ENCODE results near the gene RHOF. TPM values are rescaled to one million over a fixed set of nuclear protein-coding genes. Genes with fewer than 3 reads are reported as not detected.

RHOF gene, protein sequence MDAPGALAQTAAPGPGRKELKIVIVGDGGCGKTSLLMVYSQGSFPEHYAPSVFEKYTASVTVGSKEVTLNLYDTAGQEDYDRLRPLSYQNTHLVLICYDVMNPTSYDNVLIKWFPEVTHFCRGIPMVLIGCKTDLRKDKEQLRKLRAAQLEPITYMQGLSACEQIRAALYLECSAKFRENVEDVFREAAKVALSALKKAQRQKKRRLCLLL
- polyA plus RNA-seq (2011; rRNA removed) (5.3 TPM in 2 replicates), polyA minus RNA-seq (2011; rRNA and poly(A)+ RNA removed) (10.3 and 14.6 TPM in 2 replicates)

GRCh38 chr12:121793440-121793837 lies at the start of gene RHOF:
RHOF (minus strand) TSS chr12:121793688; CDS start chr12:121793633, 55 bp downstream.
- CTCF ChIA-PET: interaction anchor here (0.6 to 7.0 kb wide), 38 partner anchors 8 to 727 kb away, joined by 3 to 143 read pairs (median 9); partner anchors contain the start of genes PSMD9 and TMEM120B
- DNase-seq (ENCODE audit: low read depth, low spot score): no peak
- POLR2A ChIA-PET: interaction anchor here (0.6 to 4.4 kb wide), 7 partner anchors 9 to 257 kb away, joined by 3 to 52 read pairs (median 7); partner anchors contain the start of gene PSMD9
- peak within 1 kb of the TSS; percentile 89 for H3K27ac ChIP-seq (ENCODE audit: low read depth, low read length)
- H3K4me3 ChIP-seq (ENCODE audit: low read depth, low read length): peak within 1 kb of the TSS; percentile 65
- H3K9me3 ChIP-seq (ENCODE audit: control insufficient read depth, insufficient read depth, low read length): no peaks in the 10 kb centered on the region; the same call in 1 of the 2 replicates
- TF ChIP-seq CTCF (IDR thresholded peaks at IDR 0.05; ENCODE audit: low read depth, low read length): no peak
- no peaks in the 10 kb centered on the region for H3K27me3 ChIP-seq (ENCODE audit: control insufficient read depth, insufficient read depth, low read length)

GRCh38 chr12:121839993-121840761 lies 46.7 kb upstream of the RHOF start:
- DNase-seq (ENCODE audit: low read depth, low spot score): no peak
- peaks cover 4% of the 10 kb centered on the region; the same call in 1 of the 2 replicates for H3K9me3 ChIP-seq (ENCODE audit: control insufficient read depth, insufficient read depth, low read length)
- H3K4me3 ChIP-seq (ENCODE audit: low read depth, low read length): peak overlapping the region; percentile 75
- CTCF ChIA-PET: interaction anchor here (0.7 to 6.8 kb wide), 4 partner anchors 7 to 48 kb away, joined by 4 to 38 read pairs (median 6); partner anchors contain the start of genes PSMD9 and RHOF
- TF ChIP-seq CTCF (IDR thresholded peaks at IDR 0.05; ENCODE audit: low read depth, low read length): no peak
- no peaks in the 10 kb centered on the region for H3K27me3 ChIP-seq (ENCODE audit: control insufficient read depth, insufficient read depth, low read length)
- H3K27ac ChIP-seq (ENCODE audit: low read depth, low read length): no peak overlapping the region
- POLR2A ChIA-PET: no interaction called here

GRCh38 chr12:121839106-121839992 lies 45.9 kb upstream of the RHOF start:
- no peaks in the 10 kb centered on the region for H3K27me3 ChIP-seq (ENCODE audit: control insufficient read depth, insufficient read depth, low read length)
- DNase-seq (ENCODE audit: low read depth, low spot score): peak; percentile 95
- CTCF ChIA-PET: interaction anchor here (0.6 to 6.8 kb wide), 9 partner anchors 11 to 122 kb away, joined by 3 to 38 read pairs (median 5); partner anchors contain the start of gene RHOF
- POLR2A ChIA-PET: interaction anchor here (0.6 kb wide), 2 partner anchors 49 to 184 kb away, joined by 3 read pairs; no protein-coding TSS in a partner anchor
- H3K27ac ChIP-seq (ENCODE audit: low read depth, low read length): no peak overlapping the region
- H3K9me3 ChIP-seq (ENCODE audit: control insufficient read depth, insufficient read depth, low read length): peaks cover 4% of the 10 kb centered on the region; the same call in 1 of the 2 replicates
- peak; percentile 57 for TF ChIP-seq CTCF (IDR thresholded peaks at IDR 0.05; ENCODE audit: low read depth, low read length)
- H3K4me3 ChIP-seq (ENCODE audit: low read depth, low read length): peak overlapping the region; percentile 75

DNA sequence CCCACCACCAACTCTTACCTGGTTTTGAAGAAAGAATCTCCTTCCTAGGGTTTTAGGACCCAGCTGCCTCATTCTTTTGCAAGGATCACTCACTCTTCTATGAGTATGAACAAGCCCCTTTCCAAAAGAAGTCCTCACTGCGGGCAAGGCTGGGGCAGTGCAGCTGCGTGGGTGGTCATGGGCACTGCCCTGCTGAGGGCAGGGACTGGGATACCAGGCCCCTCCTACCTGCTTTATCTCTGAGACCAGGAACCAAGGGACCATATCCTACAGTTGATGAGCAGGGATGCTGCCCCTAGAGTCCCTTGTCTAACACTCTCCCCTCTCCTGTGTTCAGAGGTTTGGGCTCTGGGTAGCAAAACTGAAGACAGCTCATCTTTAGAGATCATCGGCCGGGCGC lies 44.6 kb upstream of the RHOF start:
- H3K27me3 ChIP-seq (ENCODE audit: control insufficient read depth, insufficient read depth, low read length): no peaks in the 10 kb centered on the region
- TF ChIP-seq CTCF (IDR thresholded peaks at IDR 0.05; ENCODE audit: low read depth, low read length): no peak
- H3K9me3 ChIP-seq (ENCODE audit: control insufficient read depth, insufficient read depth, low read length): peaks cover 4% of the 10 kb centered on the region; the same call in 1 of the 2 replicates
- CTCF ChIA-PET: interaction anchor here (1.1 to 6.8 kb wide), 5 partner anchors 24 to 51 kb away, joined by 3 to 38 read pairs (median 5); partner anchors contain the start of gene RHOF
- no peak for DNase-seq (ENCODE audit: low read depth, low spot score)
- POLR2A ChIA-PET: interaction anchor here (0.7 kb wide), 1 partner anchor 11 kb away, joined by 8 read pairs; no protein-coding TSS in a partner anchor
- H3K27ac ChIP-seq (ENCODE audit: low read depth, low read length): no peak overlapping the region
- no peak overlapping the region for H3K4me3 ChIP-seq (ENCODE audit: low read depth, low read length)

Measured in AG04450 (cell line).